Skin of body (tissue), 2 donors: ENCODE measurements around the gene FBXW11. TPM values are rescaled to one million over a fixed set of nuclear protein-coding genes. Genes with fewer than 3 reads are reported as not detected.

Source experiments
- DNase-seq: peaks from one replicate; lab custom pipeline; 2025; lab: John Stamatoyannopoulos, UW
- total RNA-seq: library from RNA; depleted of rRNA; stranded (reverse); fragments of >200 nt; gene quantifications from one replicate; pipeline ENCODE4 v1.2.3, GENCODE V29; 2014

FBXW11 gene
- total RNA-seq, 1 donor from 2014 or later: 47.7 TPM

DNA sequence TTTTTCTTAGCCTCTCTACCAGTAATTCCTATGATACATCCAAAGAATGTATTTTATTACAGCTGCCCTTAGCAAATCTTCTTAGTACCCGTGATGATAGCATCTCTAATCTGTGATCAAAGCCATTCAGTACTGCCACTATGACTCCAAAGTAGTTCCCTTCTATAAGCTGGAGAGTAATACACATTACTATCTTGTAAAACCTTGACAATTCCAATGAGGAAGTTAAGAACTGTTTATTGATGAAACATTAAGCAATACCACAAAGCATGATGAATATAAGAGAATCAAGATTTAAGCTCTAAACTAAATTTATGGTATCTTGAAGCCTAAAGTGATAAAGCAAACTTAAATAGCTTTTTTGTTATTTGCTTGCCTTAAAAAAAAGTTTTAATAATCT, 134.7 kb downstream of the FBXW11 start:
- DNase-seq: no peak

DNA sequence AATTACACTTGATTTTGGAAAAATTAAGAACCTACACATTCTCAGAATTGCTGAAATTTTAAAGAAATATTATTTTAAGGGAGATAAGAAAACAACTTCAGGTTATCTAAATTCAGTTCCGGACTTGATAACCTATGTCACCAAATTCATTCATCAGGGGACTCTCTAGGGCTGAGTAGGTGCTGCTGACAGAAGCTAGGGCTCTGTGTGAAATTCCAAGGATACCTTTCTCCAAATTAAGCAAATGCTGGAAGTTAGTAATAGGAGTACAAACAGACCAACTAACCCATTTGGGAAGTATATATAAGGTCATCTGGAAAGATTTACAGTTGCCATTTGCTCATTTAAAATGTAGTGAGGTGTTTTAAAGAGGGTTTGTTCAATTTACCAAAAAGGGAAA, 136.5 kb downstream of the FBXW11 start:
- DNase-seq: no peak

DNA sequence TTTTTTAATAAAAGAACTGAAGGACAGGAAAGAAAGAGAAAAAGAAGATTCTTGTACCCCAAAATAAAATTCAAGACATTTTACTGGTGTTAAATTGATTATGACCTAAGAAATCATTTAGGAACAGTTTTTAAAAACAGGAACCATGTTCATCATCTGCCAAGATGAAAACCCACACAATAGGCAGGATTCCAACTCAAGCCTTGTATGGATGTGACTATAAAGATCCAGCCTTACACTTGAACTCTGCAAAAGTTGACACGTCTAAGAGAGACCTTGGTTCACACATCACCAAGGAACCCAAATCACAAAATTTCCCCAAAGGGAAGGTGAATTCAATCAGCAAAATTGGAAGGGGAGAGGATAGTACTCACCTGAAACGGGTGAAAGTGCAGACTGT, 138.2 kb downstream of the FBXW11 start:
- DNase-seq: no peak

DNA sequence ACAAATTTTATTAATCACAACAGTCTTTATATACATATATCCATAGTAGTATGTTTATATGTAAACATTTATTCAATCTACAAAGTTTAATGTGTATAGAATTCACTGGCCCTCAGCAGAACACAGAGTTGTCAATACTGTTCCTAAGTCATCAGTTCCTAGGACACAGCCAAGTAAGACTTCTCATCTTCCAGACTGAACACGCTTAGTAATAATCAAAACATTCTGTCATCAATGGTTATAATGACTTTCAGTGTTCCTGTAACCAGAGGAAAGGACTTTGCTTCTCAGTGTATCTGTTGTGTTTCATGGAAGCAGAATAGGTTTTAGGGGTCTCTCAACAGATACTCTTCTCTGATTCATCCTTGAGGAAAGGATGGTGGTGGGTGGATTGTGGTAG, 138.7 kb downstream of the FBXW11 start:
- DNase-seq: no peak

DNA sequence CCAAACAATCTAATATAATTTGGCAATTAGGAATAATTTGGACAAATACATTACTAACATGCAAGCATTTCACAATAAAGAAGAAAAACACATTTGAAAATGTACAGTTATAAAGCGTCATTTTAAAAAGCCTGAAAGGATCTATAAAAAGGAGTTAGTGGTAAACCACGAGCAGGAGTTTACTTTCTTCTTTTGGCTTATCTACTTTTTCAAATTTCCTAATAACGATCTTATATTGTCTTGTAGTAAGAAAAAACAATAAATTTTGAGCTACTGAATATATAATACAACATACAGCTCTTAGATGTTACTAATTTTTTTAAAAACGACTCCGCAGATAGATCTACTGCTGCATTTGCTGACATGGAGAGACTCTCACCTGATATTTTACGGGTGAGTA, 141.0 kb downstream of the FBXW11 start:
- no peak for DNase-seq

DNA sequence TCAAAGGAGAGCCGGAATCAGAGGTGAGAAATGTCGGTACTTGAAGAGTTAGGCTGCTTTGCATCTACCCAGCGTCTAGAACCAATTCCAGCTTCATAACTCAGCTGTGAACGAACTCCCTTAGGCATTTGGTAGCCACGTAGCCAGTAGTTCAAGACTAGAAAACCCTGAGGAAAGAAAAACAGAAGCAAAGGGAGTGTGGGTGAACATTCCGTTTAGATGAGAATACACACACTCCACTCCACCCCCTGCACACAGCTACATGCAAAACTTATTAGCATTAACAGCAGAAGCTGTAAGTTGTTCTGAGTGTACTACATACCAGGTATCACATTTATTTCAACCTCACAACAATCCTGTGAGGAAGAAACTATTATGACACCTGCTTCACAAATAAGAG, 142.5 kb downstream of the FBXW11 start:
- no peak for DNase-seq

DNA sequence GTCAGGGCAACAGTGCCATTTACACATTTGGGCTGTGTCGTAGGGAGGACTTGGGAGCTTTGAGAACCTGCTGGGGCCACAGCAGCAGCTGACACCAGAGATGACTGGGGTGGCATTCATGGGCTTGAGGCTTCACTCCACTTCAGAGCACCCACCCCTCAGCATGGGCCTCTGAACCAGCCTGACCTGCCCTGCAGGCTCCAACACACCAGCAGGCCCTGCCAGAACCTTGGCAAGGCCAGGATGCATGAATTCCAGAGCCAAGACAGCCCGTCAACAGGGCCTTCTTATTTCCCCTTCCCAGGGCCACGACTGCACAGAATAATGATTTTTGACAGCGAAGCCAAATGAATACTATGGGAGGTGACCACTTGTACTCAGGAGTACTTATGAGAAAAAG, 143.8 kb downstream of the FBXW11 start:
- no peak for DNase-seq

DNA sequence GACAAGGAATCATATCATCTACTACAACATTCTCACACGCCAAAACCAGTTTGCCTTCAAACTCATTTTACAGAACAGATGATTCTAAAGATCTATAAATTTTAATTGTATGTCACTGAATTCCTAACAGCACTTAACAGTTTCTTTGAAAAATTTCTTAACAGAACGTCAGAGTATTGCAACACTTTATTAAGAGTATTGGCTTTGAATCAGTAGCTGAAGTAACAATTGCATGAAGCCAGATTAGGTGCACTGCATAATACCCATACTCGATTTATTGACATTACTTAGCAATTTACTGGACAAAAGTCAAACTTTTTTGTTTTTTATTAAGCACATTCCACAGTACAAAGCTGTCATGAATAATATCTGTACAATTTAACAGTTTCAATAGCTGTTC, 145.1 kb downstream of the FBXW11 start:
- DNase-seq: no peak

DNA sequence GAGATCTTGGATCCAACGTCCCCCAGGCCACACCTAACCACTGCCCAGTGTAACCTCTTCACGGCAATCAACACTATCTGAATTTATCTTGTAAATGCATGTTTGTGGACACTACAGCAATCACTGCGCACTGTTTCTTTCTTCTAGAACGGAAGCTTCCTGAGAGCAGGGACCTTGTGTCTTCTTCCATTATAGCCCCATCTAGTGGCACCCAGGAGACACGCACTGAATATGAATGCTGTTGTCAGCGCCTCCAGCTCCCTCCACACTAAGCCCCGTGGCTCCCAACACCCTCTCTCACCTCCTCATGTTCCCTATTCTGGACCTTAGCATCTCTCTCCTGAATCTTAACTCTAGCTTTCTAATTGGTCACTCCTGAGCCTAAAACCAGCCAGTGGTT, 148.1 kb downstream of the FBXW11 start:
- no peak for DNase-seq

DNA sequence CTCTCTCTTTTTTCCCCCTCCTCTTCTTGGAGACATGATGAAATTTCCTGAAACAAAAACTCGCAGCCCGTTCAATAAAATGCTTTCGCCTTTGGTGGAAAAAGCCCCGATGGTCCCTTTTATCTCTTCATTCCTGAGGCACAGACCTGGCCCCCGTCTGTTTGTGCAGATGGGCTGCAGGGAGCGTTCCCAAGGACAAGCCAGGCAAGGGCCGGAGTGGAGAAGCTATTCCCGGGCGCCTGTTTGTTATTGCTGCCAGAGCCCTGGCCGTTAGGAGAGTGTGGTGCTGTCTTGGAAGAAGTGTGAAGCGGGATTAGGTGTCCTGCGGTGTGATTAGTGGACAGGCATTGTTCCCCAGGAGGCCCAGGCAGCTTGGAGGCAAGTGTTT, 149.0 kb downstream of the FBXW11 start:
- no peak for DNase-seq

DNA sequence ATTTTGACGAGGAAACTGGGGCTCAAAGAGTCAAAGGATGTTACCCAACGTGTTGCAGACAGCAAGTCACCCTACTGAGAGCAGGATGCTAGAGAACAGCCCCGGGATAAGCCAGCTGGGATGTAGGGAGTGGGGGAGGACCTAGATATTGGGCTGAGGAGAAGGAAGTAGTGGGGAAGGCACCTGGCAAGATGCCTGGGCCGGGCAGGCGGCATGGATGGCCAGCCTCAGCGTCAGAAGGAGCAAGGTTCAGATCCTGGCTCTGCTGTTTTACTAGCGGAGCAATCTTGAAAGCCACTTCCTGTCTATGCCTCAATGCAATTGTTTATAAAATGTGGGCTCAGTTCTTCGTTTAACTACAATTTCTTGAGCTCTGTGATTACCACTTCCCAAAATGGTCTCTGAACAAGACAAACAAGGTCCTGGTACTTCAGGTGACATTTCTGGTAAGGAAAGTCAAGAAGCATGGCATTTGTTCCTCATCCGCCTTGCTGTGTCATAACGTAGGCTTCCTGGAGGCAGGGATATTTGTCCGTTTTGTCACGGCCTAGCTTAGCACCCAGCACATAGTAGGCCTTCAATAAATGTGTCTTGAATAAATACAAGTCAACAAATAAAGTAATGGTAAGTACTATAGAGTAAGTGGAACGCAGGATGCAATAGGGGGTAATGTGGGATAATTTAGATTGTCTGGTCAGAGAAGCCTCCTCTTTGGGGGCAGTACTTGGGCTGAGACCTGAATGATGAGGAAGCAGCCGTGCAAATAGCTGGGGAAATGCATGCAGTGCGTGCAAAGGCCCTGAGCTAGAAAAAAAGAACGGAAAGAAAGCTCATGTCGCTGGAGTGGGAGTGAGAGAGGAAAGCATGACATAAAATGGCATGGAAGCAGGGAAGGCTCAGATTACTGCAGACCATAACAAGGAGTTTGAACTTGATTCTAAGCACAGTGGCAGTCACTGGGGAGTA, 150.4 kb downstream of the FBXW11 start:
- DNase-seq: no peak

DNA sequence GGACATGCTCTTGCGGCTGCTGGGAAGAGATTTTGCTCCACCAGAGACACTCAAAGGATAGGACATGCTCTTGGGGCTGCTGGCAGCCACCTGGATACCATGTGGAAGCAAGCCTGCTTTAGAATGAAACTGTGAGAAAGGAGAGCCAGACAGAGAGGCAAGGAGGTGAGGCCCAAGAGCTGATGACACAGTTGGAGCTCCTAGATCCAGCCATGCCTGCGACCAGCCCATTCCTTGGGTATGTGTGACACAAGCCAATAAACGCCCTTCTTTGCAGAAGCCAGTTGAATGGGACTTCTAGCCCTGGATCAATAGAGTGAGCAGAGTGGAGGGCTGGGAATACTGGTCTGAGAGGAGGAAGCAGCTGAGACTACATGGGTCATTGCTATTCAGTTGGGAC, 151.2 kb downstream of the FBXW11 start:
- DNase-seq: no peak

DNA sequence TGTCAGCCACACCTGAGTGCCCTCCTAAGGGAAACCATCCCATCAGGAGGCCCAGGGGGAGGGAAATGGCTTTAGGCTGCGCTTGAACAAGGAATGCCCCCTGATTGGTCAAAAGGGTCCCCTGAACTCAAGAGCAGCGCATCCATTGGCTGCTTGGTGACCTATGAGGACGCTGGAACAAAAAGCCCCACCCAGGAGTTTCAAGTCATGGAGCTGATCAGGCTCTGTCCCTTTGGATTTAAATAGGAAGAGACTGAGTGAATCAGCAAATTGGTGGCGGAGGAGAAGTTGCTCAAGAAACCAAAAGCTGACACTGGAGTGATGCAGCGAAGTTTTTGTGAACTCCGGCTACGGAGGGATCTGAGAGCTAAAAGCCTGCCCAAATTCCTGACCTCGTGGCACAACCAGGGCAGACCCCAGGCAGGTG, 154.2 kb downstream of the FBXW11 start:
- DNase-seq: no peak

DNA sequence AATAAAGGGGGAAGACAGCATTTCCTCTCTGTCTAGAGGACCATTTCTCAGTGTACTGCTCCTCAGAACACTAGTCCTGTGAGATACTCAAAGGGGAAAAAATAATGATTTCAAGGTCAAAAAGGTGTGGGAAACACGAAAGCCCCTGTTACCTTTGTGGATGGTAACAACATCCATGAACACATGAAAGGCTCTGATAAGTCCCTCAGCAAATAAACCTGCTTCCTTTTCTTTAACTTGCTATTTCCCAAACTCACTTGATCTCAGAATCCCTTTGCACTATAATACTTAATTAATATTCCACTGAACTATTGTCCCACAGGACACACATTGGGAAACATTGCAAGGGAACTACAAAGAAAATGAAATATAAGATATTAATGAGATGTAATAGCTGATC, 155.2 kb downstream of the FBXW11 start:
- no peak for DNase-seq

DNA sequence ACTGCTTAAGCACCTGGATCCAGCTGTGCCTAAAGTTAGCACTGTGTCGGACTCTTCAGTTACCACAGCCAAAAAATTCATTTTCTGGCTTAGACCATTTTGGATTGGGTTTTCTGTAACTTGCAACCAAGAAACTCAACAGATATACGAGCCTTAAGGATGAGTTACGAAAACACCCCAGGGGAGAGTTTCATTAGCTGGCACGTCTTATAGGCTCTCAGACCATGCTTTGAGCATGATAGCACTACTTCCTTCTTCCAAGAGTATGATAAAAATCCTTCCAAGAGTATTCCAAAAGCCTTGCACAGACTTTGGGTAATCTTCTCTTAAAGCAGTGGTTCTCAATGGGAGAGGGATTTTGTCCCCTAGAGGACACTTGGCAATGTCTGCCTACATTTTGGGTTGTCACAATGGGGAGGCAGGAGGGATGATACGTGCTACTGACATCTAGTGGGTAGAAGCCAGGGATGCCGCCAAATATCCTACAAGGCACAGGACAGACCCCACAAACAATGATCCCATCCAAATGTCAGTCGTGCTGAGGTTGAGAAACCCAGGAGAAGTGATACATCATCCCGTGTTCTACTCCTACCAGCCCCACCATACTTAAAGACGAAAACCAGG, 156.0 kb downstream of the FBXW11 start:
- DNase-seq: peak; percentile 84

DNA sequence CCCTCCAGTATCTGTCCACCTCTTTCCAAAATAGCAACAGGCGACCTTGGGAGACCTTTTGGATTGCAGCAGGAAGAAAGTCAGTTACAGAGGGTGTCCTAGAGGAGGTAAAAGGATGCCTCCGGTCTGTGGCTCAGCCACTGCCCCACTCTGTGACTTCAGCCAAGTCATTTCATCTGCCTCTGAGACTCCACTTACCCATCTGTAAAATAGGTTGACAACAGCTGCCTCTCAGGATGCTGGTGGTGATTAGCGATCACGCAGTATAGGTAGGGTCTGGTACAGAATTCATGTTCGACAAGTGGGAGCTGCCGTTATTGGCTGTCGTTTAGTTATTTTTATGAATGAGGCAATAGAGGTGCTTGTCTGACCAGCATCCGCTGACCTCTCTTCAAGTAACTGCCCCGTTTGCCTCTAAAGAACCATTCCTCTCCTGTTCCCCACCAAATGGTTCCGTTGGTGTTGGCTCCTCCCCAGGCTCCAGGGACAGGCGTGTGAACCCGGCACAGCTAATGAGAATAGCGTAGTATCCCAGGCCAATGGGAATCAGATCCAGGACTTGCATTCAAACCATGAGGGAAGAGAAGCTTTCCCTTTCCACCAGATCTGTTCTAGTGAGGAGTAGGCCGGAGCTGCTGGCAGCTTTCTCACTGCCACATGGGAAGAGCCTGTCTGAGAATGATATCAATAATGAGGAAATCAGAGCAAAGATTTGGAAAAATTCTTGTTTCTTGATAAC, 156.7 kb downstream of the FBXW11 start:
- DNase-seq: no peak

DNA sequence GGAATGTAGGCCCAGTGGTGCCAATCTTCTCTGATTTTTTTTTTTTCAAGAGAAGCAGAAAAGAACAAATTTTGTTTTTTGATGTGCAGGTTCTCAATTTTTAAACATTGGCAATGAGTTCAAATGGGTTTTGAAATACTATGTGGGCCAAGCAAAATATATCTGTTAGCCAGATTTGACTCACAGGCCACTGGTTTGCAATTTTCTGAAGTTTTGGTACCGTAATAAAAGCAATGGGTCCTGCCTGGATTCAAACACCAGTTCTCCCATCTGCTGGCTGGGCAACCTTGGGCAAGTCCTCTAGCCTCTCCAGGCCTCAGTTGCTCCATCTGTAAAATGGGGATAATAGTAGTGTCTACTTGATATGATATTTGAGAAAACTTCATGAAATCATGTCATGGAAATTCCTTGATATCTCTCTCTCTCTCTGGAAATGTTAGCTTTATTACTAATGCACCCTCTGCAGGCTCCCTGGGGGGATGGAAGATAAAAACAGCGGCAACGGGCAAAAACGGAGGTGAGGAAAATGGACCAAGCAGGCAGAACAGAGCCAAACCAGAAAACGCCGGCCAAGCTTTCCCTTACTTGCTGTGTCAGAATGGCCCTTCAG, 157.4 kb downstream of the FBXW11 start:
- DNase-seq: no peak

DNA sequence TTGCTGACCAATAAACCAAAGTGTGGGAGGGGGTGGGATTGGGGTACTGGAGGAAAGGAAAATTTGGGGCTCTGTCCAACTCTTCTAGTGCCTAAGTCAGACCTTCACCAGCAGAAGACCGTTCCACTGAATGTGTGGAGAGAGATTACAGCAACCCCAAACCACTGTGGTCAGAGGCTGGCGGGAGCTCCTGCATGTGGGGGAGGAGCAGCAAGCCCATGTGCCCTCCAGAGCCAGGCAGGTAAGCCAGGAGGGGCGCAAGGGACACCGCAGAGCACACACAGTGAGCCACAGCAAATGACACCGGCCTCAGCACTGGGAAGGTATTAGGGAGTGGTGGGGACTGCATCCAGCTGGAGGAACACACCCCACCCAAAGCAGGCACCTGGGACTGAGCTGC, 158.0 kb downstream of the FBXW11 start:
- no peak for DNase-seq

DNA sequence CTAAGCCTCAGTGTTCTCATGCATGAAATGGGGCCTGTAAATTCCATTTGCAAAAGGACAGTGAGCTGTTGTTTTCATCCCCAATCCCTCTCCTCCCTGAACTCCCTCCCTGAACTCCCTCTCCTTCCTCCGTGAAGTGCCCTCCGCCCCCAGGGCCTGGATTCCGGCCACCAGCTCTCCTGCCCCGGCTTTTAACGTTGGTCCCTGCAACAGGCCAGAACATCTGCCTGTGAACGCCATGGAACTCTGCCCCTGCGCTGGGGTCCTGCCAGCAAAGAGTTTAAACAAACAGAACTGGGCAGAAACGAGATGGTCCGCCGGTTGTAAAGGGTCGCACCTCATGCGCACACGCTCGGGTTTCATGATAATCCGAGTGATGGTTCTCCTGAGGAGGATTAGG, 158.4 kb downstream of the FBXW11 start:
- DNase-seq: no peak

DNA sequence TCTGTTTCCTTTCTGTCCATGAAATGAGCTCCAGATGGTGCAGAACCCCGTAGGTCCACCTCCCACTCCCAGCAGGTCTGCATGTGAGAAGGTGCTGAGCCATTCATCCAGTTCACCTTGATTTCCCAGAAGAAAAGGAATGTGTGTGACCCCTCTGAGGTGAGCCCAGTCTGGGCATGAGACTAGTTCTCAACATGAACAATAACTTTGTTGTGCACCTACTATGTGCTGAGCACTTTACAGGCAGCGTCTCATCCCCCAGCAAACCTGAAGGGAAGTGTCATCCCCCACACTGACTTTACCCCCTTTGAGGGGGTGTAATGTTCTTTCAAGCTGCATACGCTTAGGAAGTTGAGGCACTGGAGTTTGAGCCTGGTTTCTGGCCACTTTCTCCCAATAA, 159.4 kb downstream of the FBXW11 start:
- DNase-seq: no peak

DNA sequence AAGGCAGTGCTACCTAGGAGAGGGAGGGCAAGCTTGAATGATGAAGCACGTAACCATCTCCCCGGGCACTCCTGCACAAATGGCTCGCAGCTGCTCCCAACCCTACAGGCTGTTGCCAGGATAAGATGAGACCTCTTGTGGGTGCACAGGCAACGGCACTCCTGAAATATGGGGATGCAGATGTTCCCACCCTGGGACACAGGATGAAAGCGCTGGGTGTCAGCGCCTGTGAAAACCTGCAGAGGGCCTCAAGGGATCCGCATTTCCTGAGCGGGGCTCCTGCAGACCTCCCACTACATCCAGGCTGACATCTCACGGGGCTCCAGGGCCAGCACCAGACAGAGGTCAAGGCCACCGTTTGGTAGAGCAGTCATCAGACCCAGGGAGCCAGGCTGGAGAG, 160.1 kb downstream of the FBXW11 start:
- no peak for DNase-seq

DNA sequence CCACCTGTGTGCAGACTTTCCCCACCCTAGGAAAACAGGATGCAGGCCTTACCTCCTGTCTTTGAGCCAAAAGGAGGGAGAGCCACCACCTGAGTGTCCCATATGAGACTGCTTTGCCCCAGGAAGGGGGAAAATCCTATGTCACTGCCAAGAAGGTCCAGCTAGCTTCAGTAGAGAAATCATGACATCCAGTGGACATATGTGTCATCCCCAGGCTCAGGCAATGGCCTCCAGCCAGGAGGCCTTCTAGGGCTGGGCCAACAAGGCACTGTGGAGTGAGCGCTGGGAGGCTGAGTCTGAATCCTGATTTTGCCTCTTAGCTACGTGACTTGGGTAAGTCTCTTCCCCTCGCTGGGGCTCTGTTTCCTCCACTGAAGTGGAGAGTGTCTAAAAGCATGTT, 160.6 kb downstream of the FBXW11 start:
- DNase-seq: peak; percentile 32
